Urinary bladder (tissue), 4 donors: ENCODE measurements around the gene RPTOR. TPM values are rescaled to one million over a fixed set of nuclear protein-coding genes. Genes with fewer than 3 reads are reported as not detected.
A peak's percentile ranks its signal among the peaks of the same experiment; 100 is the strongest.

Source experiments
- DNase-seq: peaks from one replicate; pipeline ENCODE4 v3.0.0-alpha.2; 2015; ENCODE audit errors: extremely low spot score
- H3K27ac ChIP-seq: one replicate; pipeline ENCODE4 v1.5.1; 2013; ENCODE audit warnings: low read depth, mild to moderate bottlenecking, moderate library complexity
- H3K36me3 ChIP-seq: one replicate; pipeline ENCODE4 v1.6.1; 2013; ENCODE audit warnings: mild to moderate bottlenecking, moderate library complexity; ENCODE audit not compliant: insufficient read depth
- H3K4me1 ChIP-seq: one replicate; pipeline ENCODE4 v1.6.1; 2013; ENCODE audit warnings: mild to moderate bottlenecking, moderate library complexity; ENCODE audit not compliant: insufficient read depth
- H3K4me3 ChIP-seq: one replicate; pipeline ENCODE4 v1.5.1; 2013; ENCODE audit warnings: low read depth, low read length
- WGBS: extraction: QIAGEN DNeasy Blood & Tissue Kit; methylation state at CpG from one replicate; pipeline ENCODE4 v1.1.7; 2013; 5-methylcytosine and 5-hydroxymethylcytosine counted together
- polyA plus RNA-seq: library from polyadenylated mRNA; stranded (reverse); fragments of 200-250 nt; gene quantifications from one replicate; pipeline ENCODE4 v1.2.3, GENCODE V29; 2013
- small RNA-seq: library from RNA; depleted of rRNA; stranded (forward); fragments of <200 nt; gene quantifications from one replicate; pipeline ENCODE3, GENCODE V24; 2014
- total RNA-seq: library from RNA; depleted of rRNA; stranded (reverse); fragments of >200 nt; gene quantifications from one replicate; pipeline ENCODE4 v1.2.3, GENCODE V29; 2014
- donor health status: healthy with polysubstance abuse.
- donor health status: healthy.

The RPTOR gene
- total and polyA plus RNA-seq, 2 donors: 23.5 to 54.1 TPM

- DNase-seq: no peak
- peaks cover 5% of the 10 kb centered on the region for H3K36me3 ChIP-seq
- WGBS: 44% methylated on average over 21 of the region's 21 CpGs
- H3K4me1 ChIP-seq: peaks cover 2% of the 10 kb centered on the region
- H3K27ac ChIP-seq: no peak overlapping the region
- H3K4me3 ChIP-seq: no peak overlapping the region
Measured at GRCh38 chr17:81002409-81003361, 458.0 kb downstream of the RPTOR start.

DNA sequence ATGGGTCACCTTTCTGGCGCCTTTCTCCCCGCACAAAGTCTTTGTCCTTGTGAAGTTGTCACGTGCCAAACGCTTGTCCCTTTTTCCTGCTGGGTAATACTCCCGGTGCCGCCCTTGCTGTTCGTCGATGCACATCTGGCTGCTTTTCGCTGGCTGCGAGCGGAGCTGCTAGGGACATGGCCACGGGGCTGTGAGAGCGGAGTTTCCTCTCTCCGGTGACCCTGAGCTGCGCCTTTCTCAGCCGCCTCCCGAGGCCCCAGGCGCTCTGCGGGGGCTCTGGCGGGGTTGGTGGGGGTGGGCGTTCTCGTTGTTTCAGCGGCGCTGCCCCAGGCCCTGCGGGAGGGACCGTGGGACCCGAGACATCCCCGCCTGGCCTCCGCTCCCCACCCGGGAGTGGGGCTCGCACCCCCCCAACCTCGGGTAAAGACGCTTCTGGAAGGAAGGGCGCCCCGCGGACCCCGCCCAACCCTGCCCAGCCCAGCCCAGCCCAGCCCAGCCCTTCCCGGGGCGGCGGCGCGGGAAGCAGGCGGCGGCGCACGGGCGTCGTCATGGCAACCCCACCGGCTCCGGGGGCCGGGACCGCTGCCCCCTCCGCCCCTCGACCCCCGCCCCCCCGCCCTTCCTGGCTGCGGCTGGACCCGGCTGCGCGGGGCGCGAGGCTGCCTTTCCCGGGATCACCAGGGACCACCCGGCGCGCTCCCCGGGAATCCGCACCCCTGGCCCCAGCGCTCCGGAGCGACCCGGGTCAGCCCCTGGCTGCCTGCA is 459.3 kb downstream of the RPTOR start:
- 3% methylated on average over 72 of the region's 72 CpGs for WGBS
- peak overlapping the region; percentile 1 for H3K4me3 ChIP-seq
- no peak for DNase-seq
- H3K4me1 ChIP-seq: peaks cover 2% of the 10 kb centered on the region
- H3K36me3 ChIP-seq: no peaks in the 10 kb centered on the region
- no peak overlapping the region for H3K27ac ChIP-seq

- Histone ChIP-seq H3K4me3 (no peak overlapping the region), H3K4me1 (peaks cover 2% of the 10 kb centered on the region), H3K36me3 (no peaks in the 10 kb centered on the region), H3K27ac (no peak overlapping the region)
- DNase-seq: no peak
- WGBS: 73% methylated on average over 10 of the region's 10 CpGs
Measured at GRCh38 chr17:81006891-81007290, 462.3 kb downstream of the RPTOR start.

DNA sequence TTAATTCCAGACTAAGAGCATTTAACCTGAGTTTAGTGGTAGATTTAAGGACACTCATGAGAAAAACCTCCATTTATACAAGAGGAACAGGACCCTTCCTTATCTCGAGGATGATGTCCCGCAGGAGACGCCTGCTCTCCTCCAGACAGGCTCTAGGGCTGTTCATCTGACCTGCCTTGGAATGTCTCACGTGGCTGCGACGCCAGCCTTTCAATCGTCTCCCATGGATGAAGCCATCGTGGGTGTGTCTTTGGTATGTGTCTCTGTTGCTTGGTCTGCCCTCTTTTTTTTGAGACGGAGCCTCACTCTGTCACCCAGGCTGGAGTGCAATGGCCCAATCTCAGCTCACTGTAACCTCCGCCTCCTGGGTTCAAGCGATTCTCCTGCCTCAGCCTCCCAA is 463.5 kb downstream of the RPTOR start:
- WGBS: 71% methylated on average over 11 of the region's 11 CpGs
- Histone ChIP-seq H3K4me1 (peaks cover 2% of the 10 kb centered on the region), H3K36me3 (no peaks in the 10 kb centered on the region), H3K27ac (no peak overlapping the region), H3K4me3 (no peak overlapping the region)
- no peak for DNase-seq

DNA sequence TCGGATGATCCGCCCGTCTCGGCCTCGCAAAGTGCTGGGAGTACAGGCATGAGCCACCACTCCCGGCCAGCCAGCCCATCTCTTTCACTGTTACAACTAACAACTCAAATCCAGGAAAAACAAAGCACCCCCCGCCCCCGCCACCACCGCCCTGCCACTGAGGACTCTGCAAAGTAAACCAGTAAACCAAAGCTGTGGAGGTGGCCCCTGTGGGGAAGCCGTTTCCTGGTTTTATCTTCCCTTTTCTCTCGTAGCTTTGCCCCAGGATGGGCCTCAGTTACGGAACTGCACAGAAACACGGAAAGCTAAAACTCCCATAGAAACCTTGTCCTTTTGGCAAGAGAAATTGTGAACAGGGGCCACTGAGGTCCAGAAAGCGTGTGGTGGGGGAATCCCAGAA is 464.5 kb downstream of the RPTOR start:
- Histone ChIP-seq H3K4me3 (no peak overlapping the region), H3K36me3 (no peaks in the 10 kb centered on the region), H3K27ac (no peak overlapping the region), H3K4me1 (no peaks in the 10 kb centered on the region)
- WGBS: 87% methylated on average over 14 of the region's 14 CpGs
- no peak for DNase-seq

DNA sequence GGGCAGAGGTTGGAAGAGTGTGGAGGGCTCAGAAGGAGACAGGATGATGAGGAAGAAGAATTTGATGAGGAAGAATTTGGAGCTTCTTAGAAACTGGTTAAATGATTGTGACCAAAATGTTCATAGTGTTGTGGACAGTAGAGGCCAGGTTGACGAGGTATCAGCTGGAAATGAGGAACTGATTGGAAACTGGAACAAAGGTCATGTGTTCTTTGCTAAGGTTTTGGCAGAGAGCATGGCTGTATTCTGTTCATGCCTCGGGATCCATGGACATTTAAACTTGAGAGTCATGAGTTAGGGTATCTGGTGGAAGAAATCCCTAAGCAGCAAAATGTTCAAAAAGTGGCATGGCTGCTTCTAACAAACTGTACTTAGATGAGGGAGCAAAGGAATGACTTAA is 466.3 kb downstream of the RPTOR start:
- no peak for DNase-seq
- H3K36me3 ChIP-seq: no peaks in the 10 kb centered on the region
- H3K27ac ChIP-seq: no peak overlapping the region
- H3K4me3 ChIP-seq: no peak overlapping the region
- no peaks in the 10 kb centered on the region for H3K4me1 ChIP-seq
- 90% methylated on average over 2 of the region's 2 CpGs for whole genome bisulfite sequencing

DNA sequence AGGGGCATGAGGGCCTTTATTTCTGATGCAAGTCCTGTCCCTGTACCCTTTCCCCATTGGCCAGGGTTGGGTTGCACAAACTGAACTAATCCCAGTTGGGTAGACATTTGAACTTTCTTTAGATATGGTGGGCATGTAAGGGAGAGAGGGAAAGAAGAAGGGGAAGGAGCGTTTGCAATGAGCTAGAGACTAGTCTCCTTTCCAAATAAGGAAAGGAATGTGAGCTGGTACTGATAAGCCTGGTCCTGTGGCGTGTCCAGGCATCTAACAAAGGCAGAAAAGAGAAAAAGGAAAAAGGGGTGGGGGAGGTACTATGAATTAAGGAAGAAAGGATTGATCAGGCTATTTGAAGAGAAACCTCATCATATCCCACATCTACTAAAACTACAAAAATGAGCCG is 467.3 kb downstream of the RPTOR start:
- H3K4me3 ChIP-seq: no peak overlapping the region
- no peak for DNase-seq
- no peaks in the 10 kb centered on the region for H3K4me1 ChIP-seq
- H3K36me3 ChIP-seq: no peaks in the 10 kb centered on the region
- H3K27ac ChIP-seq: no peak overlapping the region
- 56% methylated on average over 3 of the region's 3 CpGs for WGBS

DNA sequence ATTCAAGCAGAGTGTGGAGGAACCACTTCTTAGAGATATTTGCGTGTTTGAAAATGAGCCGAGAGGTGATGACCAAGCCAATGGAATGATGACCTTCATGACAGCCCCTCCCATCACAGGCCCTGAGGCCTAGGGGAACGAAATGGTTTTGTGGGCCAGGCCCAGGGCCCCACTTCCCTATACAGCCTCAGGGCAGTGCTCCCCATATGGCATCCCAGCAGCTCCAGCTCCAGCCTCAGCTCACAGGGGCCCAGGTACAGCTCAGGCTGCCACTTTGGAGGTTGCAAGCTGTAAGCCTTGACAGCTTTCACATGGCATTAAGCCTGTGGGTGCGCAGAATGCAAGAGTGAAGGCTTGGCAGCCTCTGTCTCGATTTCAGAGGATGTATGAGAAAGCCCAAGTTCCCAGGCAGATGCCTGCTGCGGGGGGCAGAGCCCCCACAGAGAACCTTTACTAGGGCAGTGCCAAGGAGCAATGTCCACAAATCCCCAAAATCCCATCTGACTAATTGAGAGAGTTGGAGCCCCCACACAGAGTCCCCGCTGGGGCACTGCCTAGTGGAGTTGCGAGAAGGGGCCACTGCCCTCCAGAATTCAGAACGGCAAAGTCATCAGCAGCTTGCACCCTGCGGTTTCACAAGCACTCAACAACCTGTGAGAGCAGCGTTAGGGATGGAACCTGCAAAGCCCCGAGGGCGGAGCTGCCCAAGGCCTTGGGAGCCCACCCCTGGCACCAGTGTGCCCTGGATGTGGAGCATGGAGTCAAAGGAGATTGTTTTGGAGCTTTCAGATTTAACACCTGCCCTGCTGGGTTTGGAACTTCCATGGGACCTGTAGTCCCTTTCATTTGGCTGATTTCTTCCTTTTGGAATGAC is 468.2 kb downstream of the RPTOR start:
- 89% methylated on average over 13 of the region's 13 CpGs for WGBS
- H3K4me1 ChIP-seq: no peaks in the 10 kb centered on the region
- H3K27ac ChIP-seq: no peak overlapping the region
- H3K36me3 ChIP-seq: no peaks in the 10 kb centered on the region
- DNase-seq: no peak
- no peak overlapping the region for H3K4me3 ChIP-seq

- no peak for DNase-seq
- no peaks in the 10 kb centered on the region for H3K4me1 ChIP-seq
- H3K4me3 ChIP-seq: no peak overlapping the region
- H3K27ac ChIP-seq: no peak overlapping the region
- WGBS: 69% methylated on average over 6 of the region's 6 CpGs
- H3K36me3 ChIP-seq: no peaks in the 10 kb centered on the region
Measured at GRCh38 chr17:81013642-81014041, 469.0 kb downstream of the RPTOR start.

GRCh38 chr17:81015136-81015535 is 470.5 kb downstream of the RPTOR start:
- no peak for DNase-seq
- H3K4me1 ChIP-seq: no peaks in the 10 kb centered on the region

More at GRCh38 chr17:81015136-81015535, 470.5 kb downstream of the RPTOR start:
- H3K27ac ChIP-seq: no peak overlapping the region
- H3K36me3 ChIP-seq: no peaks in the 10 kb centered on the region
- no peak overlapping the region for H3K4me3 ChIP-seq
- 63% methylated on average over 1 of the region's 1 CpG for WGBS

Small RNA genes lying within 50 kb of the gene (small RNA-seq; reads per million reads assigned to genes)
- gene AC120024.2: not detected
- not detected for gene AC120024.3

Other genes starting within 250 kb of the RPTOR start
- gene ENDOV, start 129.7 kb upstream of the RPTOR start, total RNA-seq: 12.9 TPM
- gene ENDOV, start 129.7 kb upstream of the RPTOR start, polyA plus RNA-seq: 17.8 TPM
- gene NPTX1, start 68.2 kb upstream of the RPTOR start, total RNA-seq: 1.4 TPM
- 2.3 TPM for gene NPTX1, start 68.2 kb upstream of the RPTOR start, polyA plus RNA-seq